Neural cell (in vitro differentiated cells): ENCODE data around the gene MRNIP. TPM values are rescaled to one million over a fixed set of nuclear protein-coding genes. Genes with fewer than 3 reads are reported as not detected.

ENCODE experiments used
- H2AFZ ChIP-seq: fragments of 200-600, 300-800 bp; sonication (generic), shearing (Covaris generic); 2 replicates; pipeline ENCODE4 v1.6.0; 2014; ENCODE audit warnings: low read depth, mild to moderate bottlenecking, antibody characterized with exemption, low read length, moderate library complexity
- H3F3A ChIP-seq: fragments of 200-600 bp; shearing (Covaris generic); 2 replicates; pipeline ENCODE4 v1.6.1; 2016; ENCODE audit warnings: mild to moderate bottlenecking, moderate library complexity, mixed read lengths, antibody characterized with exemption, low read length; ENCODE audit not compliant: insufficient read depth, poor library complexity, severe bottlenecking
- H3K27ac ChIP-seq: fragments of 200-600, 300-800 bp; sonication (generic), shearing (Covaris generic); 2 replicates; pipeline ENCODE4 v1.5.1; 2014; ENCODE audit warnings: mild to moderate bottlenecking, low read length, moderate library complexity
- H3K27me3 ChIP-seq: fragments of 300-800, 200-600 bp; sonication (generic), shearing (Covaris generic); 2 replicates; pipeline ENCODE4 v1.6.0; 2014; ENCODE audit warnings: mild to moderate bottlenecking, low read depth, low read length, moderate library complexity; ENCODE audit not compliant: insufficient read depth
- H3K36me3 ChIP-seq: fragments of 300-800, 200-600 bp; sonication (generic), shearing (Covaris generic); 2 replicates; pipeline ENCODE4 v1.5.1; 2014; ENCODE audit warnings: mild to moderate bottlenecking, antibody characterized with exemption, low read length, moderate library complexity; ENCODE audit not compliant: insufficient read depth
- H3K4me2 ChIP-seq: fragments of 300-800, 200-600 bp; sonication (generic), shearing (Covaris generic); 2 replicates; pipeline ENCODE4 v1.6.0; 2014; ENCODE audit warnings: mild to moderate bottlenecking, low read length
- H3K4me3 ChIP-seq: fragments of 300-800, 200-600 bp; sonication (generic), shearing (Covaris generic); 2 replicates; pipeline ENCODE4 v1.5.1; 2014; ENCODE audit warnings: mild to moderate bottlenecking, low read length, moderate library complexity
- H3K79me2 ChIP-seq: fragments of 200-600 bp; shearing (Covaris generic); replicated peaks from 2 replicates; pipeline ENCODE4 v1.6.0; 2014; ENCODE audit warnings: mild to moderate bottlenecking, low read length, moderate library complexity; ENCODE audit not compliant: insufficient read depth
- H3K9ac ChIP-seq: fragments of 300-800, 200-600 bp; sonication (generic), shearing (Covaris generic); 2 replicates; pipeline ENCODE4 v1.6.1; 2016; ENCODE audit warnings: mild to moderate bottlenecking, low read length, mixed read lengths
- H3K9me2 ChIP-seq: fragments of 200-600 bp; shearing (Covaris generic); 2 replicates; pipeline ENCODE4 v1.6.1; 2016; ENCODE audit warnings: mild to moderate bottlenecking, low read length, mixed read lengths; ENCODE audit not compliant: insufficient read depth
- H3K9me3 ChIP-seq: fragments of 200-600, 300-800 bp; sonication (generic), shearing (Covaris generic); 2 replicates; pipeline ENCODE4 v1.6.1; 2016; ENCODE audit warnings: mild to moderate bottlenecking, mixed run types, low read length, moderate library complexity, mixed read lengths
- H4K20me1 ChIP-seq: fragments of 200-600 bp; shearing (Covaris generic); 2 replicates; pipeline ENCODE4 v1.6.1; 2016; ENCODE audit warnings: mild to moderate bottlenecking, mixed run types; ENCODE audit not compliant: insufficient read depth
- CTCF ChIP-seq: fragments of 450-650 bp; IDR thresholded peaks from 2 replicates; pipeline ENCODE4 v1.5.1; 2014; ENCODE audit warnings: antibody characterized with exemption, mild to moderate bottlenecking, moderate library complexity; ENCODE audit not compliant: poor library complexity, severe bottlenecking
- MXI1 ChIP-seq: fragments of 450-650 bp; conservative IDR thresholded peaks from 2 replicates; pipeline ENCODE4 v1.6.1; 2014; ENCODE audit warnings: antibody characterized with exemption, mild to moderate bottlenecking; ENCODE audit not compliant: poor library complexity, severe bottlenecking
- POLR2AphosphoS5 ChIP-seq: IDR thresholded peaks from 2 replicates; pipeline ENCODE4 v1.6.1; 2012
- RAD21 ChIP-seq: fragments of 450-650 bp; conservative IDR thresholded peaks from 2 replicates; pipeline ENCODE4 v1.6.1; 2014; ENCODE audit warnings: antibody characterized with exemption, mild to moderate bottlenecking, moderate library complexity
- REST ChIP-seq: IDR thresholded peaks from 2 replicates; pipeline ENCODE4 v1.6.1; 2012; ENCODE audit warnings: borderline replicate concordance
- SMC3 ChIP-seq: fragments of 450-650 bp; conservative IDR thresholded peaks from 2 replicates; pipeline ENCODE4 v1.6.1; 2014; ENCODE audit warnings: antibody characterized with exemption, mild to moderate bottlenecking, moderate library complexity; ENCODE audit not compliant: poor library complexity
- TAF1 ChIP-seq: IDR thresholded peaks from 2 replicates; pipeline ENCODE4 v1.6.1; 2012; ENCODE audit warnings: low read depth
- polyA plus RNA-seq: library from polyadenylated mRNA; depleted of rRNA; stranded (reverse); fragments of >200 nt; gene quantifications from 2 replicates; pipeline ENCODE4 v1.2.3, GENCODE V29; 2014

MRNIP gene
- polyA plus RNA-seq, 1 donor from 2014 or later: 121 TPM

- Histone ChIP-seq H2AFZ (no peak overlapping the region), H3K4me3 (peak overlapping the region; percentile 56), H3K9ac (peak overlapping the region; percentile 36), H3K9me2 (no peaks in the 10 kb centered on the region), H3K36me3 (no peaks in the 10 kb centered on the region), H3K27me3 (peaks cover 4% of the 10 kb centered on the region), H3F3A (no peaks in the 10 kb centered on the region), H3K79me2 (peaks cover 12% of the 10 kb centered on the region), H3K27ac (peak overlapping the region; percentile 20), H4K20me1 (no peaks in the 10 kb centered on the region), H3K9me3 (no peaks in the 10 kb centered on the region), H3K4me2 (no peak overlapping the region)
- TF ChIP-seq REST (no peak), POLR2AphosphoS5 (peak; percentile 27)
Measured at GRCh38 chr5:179818746-179819295, 39.8 kb downstream of the MRNIP start.

- Histone ChIP-seq H3K9me2 (no peaks in the 10 kb centered on the region), H3K4me3 (peak overlapping the region; percentile 56), H3K4me2 (no peak overlapping the region), H3K27me3 (peaks cover 4% of the 10 kb centered on the region), H4K20me1 (no peaks in the 10 kb centered on the region), H3K9me3 (no peaks in the 10 kb centered on the region), H3K79me2 (peaks cover 12% of the 10 kb centered on the region), H3F3A (no peaks in the 10 kb centered on the region), H3K36me3 (no peaks in the 10 kb centered on the region), H3K9ac (peak overlapping the region; percentile 36), H3K27ac (peak overlapping the region; percentile 20), H2AFZ (no peak overlapping the region)
- TF ChIP-seq MXI1: no peak
Measured at GRCh38 chr5:179817890-179818745, 40.5 kb downstream of the MRNIP start.

GRCh38 chr5:179817470-179817840 lies 41.2 kb downstream of the MRNIP start:
- H3K27me3 ChIP-seq: peaks cover 4% of the 10 kb centered on the region
- H3K4me2 ChIP-seq: no peak overlapping the region
- H3F3A ChIP-seq: no peaks in the 10 kb centered on the region
- TF ChIP-seq SMC3: no peak
- no peak for TF ChIP-seq POLR2AphosphoS5
- TF ChIP-seq REST: no peak
- no peak for TF ChIP-seq TAF1
- TF ChIP-seq RAD21: no peak
- no peak for TF ChIP-seq MXI1
- TF ChIP-seq CTCF: no peak
- H3K9me3 ChIP-seq: no peaks in the 10 kb centered on the region
- no peaks in the 10 kb centered on the region for H3K9me2 ChIP-seq
- H4K20me1 ChIP-seq: no peaks in the 10 kb centered on the region
- no peaks in the 10 kb centered on the region for H3K36me3 ChIP-seq
- no peak overlapping the region for H3K9ac ChIP-seq
- H3K27ac ChIP-seq: no peak overlapping the region
- peaks cover 8% of the 10 kb centered on the region for H3K79me2 ChIP-seq
- no peak overlapping the region for H3K4me3 ChIP-seq
- H2AFZ ChIP-seq: no peak overlapping the region
